Astrocyte (in vitro differentiated cells and primary cell): ENCODE data around the gene LIF. TPM values are rescaled to one million over a fixed set of nuclear protein-coding genes. Genes with fewer than 3 reads are reported as not detected.
A peak's percentile ranks its signal among the peaks of the same experiment; 100 is the strongest.
"Not testable (repeated sequence)": the region's sequence is repeated elsewhere in the genome, so short reads cannot be mapped to it uniquely, and the experiment has no call there.

ENCODE experiments used
- DNase-seq: peaks from one replicate; pipeline ENCODE4 v3.0.0-alpha.2; 2010; ENCODE audit warnings: low read depth
- FAIRE-seq: peaks from 2 replicates; lab custom pipeline; 2011; peaks lifted over from hg19 to GRCh38; lab: Jason Lieb, UNC
- H2AFZ ChIP-seq: 2 replicates; pipeline ENCODE4 v1.6.0; 2012; ENCODE audit warnings: low read depth, low read length, inconsistent platforms
- H3K27ac ChIP-seq: 2 replicates; pipeline ENCODE4 v1.5.1; 2011; ENCODE audit warnings: low read depth, low read length, inconsistent platforms
- H3K27me3 ChIP-seq: 2 replicates; pipeline ENCODE4 v1.6.0; 2011; ENCODE audit warnings: low read length, inconsistent platforms; ENCODE audit not compliant: insufficient read depth
- H3K36me3 ChIP-seq: 2 replicates; pipeline ENCODE4 v1.5.1; 2011; ENCODE audit warnings: low read length, inconsistent platforms; ENCODE audit not compliant: insufficient read depth
- H3K4me1 ChIP-seq: 2 replicates; pipeline ENCODE4 v1.5.1; 2011; ENCODE audit warnings: low read length, inconsistent platforms; ENCODE audit not compliant: insufficient read depth
- H3K4me2 ChIP-seq: 2 replicates; pipeline ENCODE4 v1.6.0; 2012; ENCODE audit warnings: low read length, inconsistent platforms
- H3K4me3 ChIP-seq: 2 replicates; pipeline ENCODE4 v1.5.1; 2011; ENCODE audit warnings: low read depth, mild to moderate bottlenecking, low read length, inconsistent platforms; ENCODE audit not compliant: insufficient read depth
- H3K79me2 ChIP-seq: 2 replicates; pipeline ENCODE4 v1.6.0; 2012; ENCODE audit warnings: mild to moderate bottlenecking, low read length, inconsistent platforms; ENCODE audit not compliant: insufficient read depth
- H3K9ac ChIP-seq: 2 replicates; pipeline ENCODE4 v1.6.0; 2012; ENCODE audit warnings: mild to moderate bottlenecking, low read length, inconsistent platforms
- H3K9me3 ChIP-seq: 2 replicates; pipeline ENCODE4 v1.5.1; 2012; ENCODE audit warnings: low read depth, mild to moderate bottlenecking, low read length, inconsistent platforms; ENCODE audit not compliant: insufficient read depth
- H4K20me1 ChIP-seq: 2 replicates; pipeline ENCODE4 v1.6.0; 2012; ENCODE audit warnings: low read length, inconsistent platforms; ENCODE audit not compliant: insufficient read depth
- H3K27ac Mint-ChIP-seq: one replicate; pipeline ENCODE4 v1.8.0; 2021; ENCODE audit warnings: mild to moderate bottlenecking, mixed read lengths; ENCODE audit not compliant: unreplicated experiment
- H3K27me3 Mint-ChIP-seq: one replicate; pipeline ENCODE4 v1.8.0; 2021; ENCODE audit warnings: low read depth, mixed read lengths; ENCODE audit not compliant: unreplicated experiment
- H3K36me3 Mint-ChIP-seq: one replicate; pipeline ENCODE4 v1.8.0; 2021; ENCODE audit warnings: low read depth, mixed read lengths; ENCODE audit not compliant: unreplicated experiment
- H3K4me1 Mint-ChIP-seq: one replicate; pipeline ENCODE4 v1.8.0; 2021; ENCODE audit warnings: low read depth, mixed read lengths; ENCODE audit not compliant: unreplicated experiment
- H3K4me3 Mint-ChIP-seq: one replicate; pipeline ENCODE4 v1.8.0; 2021; ENCODE audit warnings: mild to moderate bottlenecking, moderate library complexity, mixed read lengths; ENCODE audit not compliant: unreplicated experiment
- H3K9me3 Mint-ChIP-seq: one replicate; pipeline ENCODE4 v1.8.0; 2021; ENCODE audit warnings: mild to moderate bottlenecking, mixed read lengths; ENCODE audit not compliant: unreplicated experiment
- CTCF ChIP-seq: IDR thresholded peaks from 2 replicates; pipeline ENCODE4 v1.5.1; 2011; ENCODE audit warnings: low read depth, mild to moderate bottlenecking, inconsistent platforms, low read length, moderate library complexity; ENCODE audit not compliant: insufficient read depth
- EZH2 ChIP-seq: IDR thresholded peaks from 2 replicates; pipeline ENCODE4 v1.6.1; 2012; ENCODE audit warnings: mild to moderate bottlenecking, low read length, inconsistent platforms; ENCODE audit not compliant: insufficient read depth
- total RNA-seq: library from RNA; stranded (reverse); gene quantifications from 2 replicates; pipeline ENCODE4 v1.2.1, GENCODE V29; 2021

LIF gene
- total RNA-seq, 1 donor from 2014 or later, result 63.3 TPM

GRCh38 chr22:30234786-30235470 lies 11.6 kb downstream of the LIF start:
- Histone ChIP-seq H3K9me3 (no peaks in the 10 kb centered on the region), H2AFZ (no peak overlapping the region), H3K27me3 (no peaks in the 10 kb centered on the region), H3K4me2 (peak overlapping the region; percentile 40), H3K27ac (peak overlapping the region; percentile 92), H3K9ac (peak overlapping the region; percentile 79), H3K36me3 (peaks cover 5% of the 10 kb centered on the region), H3K4me1 (peaks cover 63% of the 10 kb centered on the region), H4K20me1 (no peaks in the 10 kb centered on the region), H3K79me2 (no peaks in the 10 kb centered on the region), H3K4me3 (no peak overlapping the region)
- Mint-ChIP-seq H3K27me3 (no peaks in the 10 kb centered on the region), H3K27ac (peak overlapping the region; percentile 87), H3K36me3 (no peaks in the 10 kb centered on the region), H3K9me3 (no peaks in the 10 kb centered on the region), H3K4me1 (peaks cover 50% of the 10 kb centered on the region), H3K4me3 (peak overlapping the region; percentile 7)
- no peak for FAIRE-seq
- TF ChIP-seq EZH2 (no peak), CTCF (no peak)
- DNase-seq, result peak; percentile 97

- Mint-ChIP-seq H3K4me1 (peaks cover 50% of the 10 kb centered on the region), H3K27ac (peak overlapping the region; percentile 87)
- H3K27me3 Mint-ChIP-seq, H3K9me3 ChIP-seq, FAIRE-seq, H4K20me1 ChIP-seq, H3K36me3 ChIP-seq, H3K79me2 ChIP-seq, H2AFZ ChIP-seq, H3K4me3 Mint-ChIP-seq, H3K4me3 ChIP-seq, H3K27me3 ChIP-seq, DNase-seq, H3K9me3 Mint-ChIP-seq, H3K36me3 Mint-ChIP-seq: not testable (repeated sequence)
- Histone ChIP-seq H3K4me2 (peak overlapping the region; percentile 40), H3K9ac (peak overlapping the region; percentile 79), H3K4me1 (peaks cover 60% of the 10 kb centered on the region), H3K27ac (peak overlapping the region; percentile 92)
Measured at GRCh38 chr22:30234325-30234724, 12.2 kb downstream of the LIF start.

- H3K27ac Mint-ChIP-seq, result peak overlapping the region; percentile 72
- no peak for TF ChIP-seq EZH2
- no peak for TF ChIP-seq CTCF
- peaks cover 45% of the 10 kb centered on the region for H3K4me1 Mint-ChIP-seq
- H3K27ac ChIP-seq, result peak overlapping the region; percentile 58
- H3K9ac ChIP-seq, result peak overlapping the region; percentile 63
- H3K9me3 Mint-ChIP-seq, result no peaks in the 10 kb centered on the region
- peaks cover 60% of the 10 kb centered on the region for H3K4me1 ChIP-seq
- no peak overlapping the region for H2AFZ ChIP-seq
- H3K36me3 ChIP-seq, result no peaks in the 10 kb centered on the region
- no peaks in the 10 kb centered on the region for H3K36me3 Mint-ChIP-seq
- H3K9me3 ChIP-seq, result no peaks in the 10 kb centered on the region
- H3K4me3 Mint-ChIP-seq, result no peak overlapping the region
- no peaks in the 10 kb centered on the region for H3K79me2 ChIP-seq
- no peak for DNase-seq
- no peak overlapping the region for H3K4me3 ChIP-seq
- H4K20me1 ChIP-seq, result no peaks in the 10 kb centered on the region
- H3K27me3 ChIP-seq, result no peaks in the 10 kb centered on the region
- no peak overlapping the region for H3K4me2 ChIP-seq
- no peak for FAIRE-seq
- no peaks in the 10 kb centered on the region for H3K27me3 Mint-ChIP-seq
Measured at GRCh38 chr22:30233582-30233981, 13.0 kb downstream of the LIF start.
